DMS153 (cell line): Measurements from ENCODE around the gene DHTKD1.

ENCODE experiments used
- DNase-seq: peaks from one replicate; lab custom pipeline; 2025; lab: John Stamatoyannopoulos, UW

The DHTKD1 gene, protein sequence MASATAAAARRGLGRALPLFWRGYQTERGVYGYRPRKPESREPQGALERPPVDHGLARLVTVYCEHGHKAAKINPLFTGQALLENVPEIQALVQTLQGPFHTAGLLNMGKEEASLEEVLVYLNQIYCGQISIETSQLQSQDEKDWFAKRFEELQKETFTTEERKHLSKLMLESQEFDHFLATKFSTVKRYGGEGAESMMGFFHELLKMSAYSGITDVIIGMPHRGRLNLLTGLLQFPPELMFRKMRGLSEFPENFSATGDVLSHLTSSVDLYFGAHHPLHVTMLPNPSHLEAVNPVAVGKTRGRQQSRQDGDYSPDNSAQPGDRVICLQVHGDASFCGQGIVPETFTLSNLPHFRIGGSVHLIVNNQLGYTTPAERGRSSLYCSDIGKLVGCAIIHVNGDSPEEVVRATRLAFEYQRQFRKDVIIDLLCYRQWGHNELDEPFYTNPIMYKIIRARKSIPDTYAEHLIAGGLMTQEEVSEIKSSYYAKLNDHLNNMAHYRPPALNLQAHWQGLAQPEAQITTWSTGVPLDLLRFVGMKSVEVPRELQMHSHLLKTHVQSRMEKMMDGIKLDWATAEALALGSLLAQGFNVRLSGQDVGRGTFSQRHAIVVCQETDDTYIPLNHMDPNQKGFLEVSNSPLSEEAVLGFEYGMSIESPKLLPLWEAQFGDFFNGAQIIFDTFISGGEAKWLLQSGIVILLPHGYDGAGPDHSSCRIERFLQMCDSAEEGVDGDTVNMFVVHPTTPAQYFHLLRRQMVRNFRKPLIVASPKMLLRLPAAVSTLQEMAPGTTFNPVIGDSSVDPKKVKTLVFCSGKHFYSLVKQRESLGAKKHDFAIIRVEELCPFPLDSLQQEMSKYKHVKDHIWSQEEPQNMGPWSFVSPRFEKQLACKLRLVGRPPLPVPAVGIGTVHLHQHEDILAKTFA

DNA sequence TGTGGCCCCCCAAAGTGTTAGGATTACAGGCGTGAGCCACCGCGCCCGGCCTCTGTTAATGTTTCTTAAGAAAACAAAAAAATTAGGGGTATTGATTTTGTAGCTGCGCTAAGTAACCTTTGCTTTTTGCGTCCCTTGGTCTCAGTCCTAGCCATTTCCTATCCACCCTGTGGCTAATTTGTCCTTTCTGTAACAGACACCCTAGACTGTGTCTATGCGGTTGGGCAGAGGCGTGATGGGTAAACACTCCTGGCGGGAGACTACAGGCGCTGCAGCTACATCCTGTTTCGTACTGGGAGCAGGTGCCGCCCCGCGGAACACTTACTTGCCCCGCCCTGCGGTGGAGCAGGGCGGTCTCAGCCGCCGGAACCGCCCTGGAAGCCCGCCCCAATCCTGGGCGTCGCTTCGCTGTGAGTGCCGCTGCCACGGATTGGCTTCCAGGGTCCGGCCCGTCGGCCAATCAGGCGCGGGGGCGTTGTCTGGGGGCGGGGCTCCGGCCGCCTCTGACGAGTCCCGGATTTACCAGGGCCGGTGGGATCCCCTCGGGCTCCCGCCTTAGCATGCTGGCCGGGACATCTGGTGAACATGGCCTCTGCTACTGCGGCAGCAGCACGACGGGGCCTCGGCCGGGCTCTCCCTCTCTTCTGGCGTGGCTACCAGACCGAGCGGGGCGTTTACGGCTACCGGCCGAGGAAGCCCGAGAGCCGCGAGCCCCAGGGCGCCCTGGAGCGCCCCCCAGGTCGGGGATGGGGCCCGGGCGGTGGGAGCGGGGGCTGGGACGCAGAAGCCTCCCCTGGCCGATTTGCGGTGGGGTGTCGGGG is at the start of gene DHTKD1:
TSS of gene DHTKD1 (plus strand) at position 506 of the 821 bp plus-strand sequence. CDS start at position 586, 80 bp downstream.
- peak; percentile 93 for DNase-seq

- DNase-seq, result no peak
Observed at GRCh38 chr10:12019283-12019971, 49.3 kb upstream of the DHTKD1 start.

- no peak for DNase-seq
Observed at GRCh38 chr10:12020574-12020973, 48.2 kb upstream of the DHTKD1 start.

DNA sequence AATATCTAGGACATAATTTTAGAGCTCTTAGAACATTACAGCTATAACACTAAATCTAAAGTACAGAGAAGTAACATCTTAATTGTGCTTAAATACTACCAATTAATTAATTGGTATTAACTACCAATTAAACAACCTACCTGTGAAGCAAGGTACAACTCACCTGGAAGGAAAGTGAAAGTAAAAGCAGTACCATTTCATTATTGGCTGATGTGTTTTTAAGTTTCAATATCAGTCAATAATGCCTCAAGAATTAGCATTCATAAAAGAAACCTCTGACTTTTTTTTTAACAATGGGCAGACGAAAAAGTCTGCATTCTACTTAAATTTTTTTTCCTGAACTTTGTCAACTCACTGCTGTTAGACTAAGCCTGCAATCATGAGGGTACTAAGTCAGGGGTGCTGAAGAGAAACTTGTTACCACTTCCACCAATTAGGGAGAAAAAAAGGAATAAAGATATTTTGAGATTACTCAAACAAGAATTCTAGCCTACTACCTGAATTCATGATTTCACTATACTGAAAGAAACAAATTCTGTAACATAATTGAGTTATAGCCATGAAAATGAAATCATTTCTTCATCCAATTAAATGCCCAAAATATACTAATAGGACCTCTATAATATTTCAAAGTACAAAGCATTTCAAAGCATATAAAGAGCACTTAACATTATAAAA is 46.0 kb upstream of the DHTKD1 start:
- DNase-seq, result no peak

GRCh38 chr10:12025591-12025990 is 43.2 kb upstream of the DHTKD1 start:
- DNase-seq, result no peak

DNA sequence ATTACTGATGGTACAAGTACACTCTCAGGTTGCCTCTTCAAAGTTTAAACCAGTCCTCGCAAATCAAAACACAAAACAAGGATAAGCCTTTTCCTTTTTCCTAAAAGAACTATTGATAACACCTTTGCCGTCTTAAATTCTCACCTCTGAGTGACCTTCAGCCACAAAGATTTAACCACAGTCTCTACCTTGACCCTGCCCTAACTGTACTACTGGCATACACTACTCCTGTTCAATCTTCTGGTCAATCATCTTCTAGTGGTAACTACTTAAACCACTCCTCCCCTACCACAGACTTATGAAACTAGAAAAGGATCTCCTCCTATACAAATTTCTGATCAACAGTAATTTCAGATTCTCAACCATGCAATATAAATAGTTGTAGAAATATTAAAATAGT is 41.2 kb upstream of the DHTKD1 start:
- DNase-seq, result no peak

DNA sequence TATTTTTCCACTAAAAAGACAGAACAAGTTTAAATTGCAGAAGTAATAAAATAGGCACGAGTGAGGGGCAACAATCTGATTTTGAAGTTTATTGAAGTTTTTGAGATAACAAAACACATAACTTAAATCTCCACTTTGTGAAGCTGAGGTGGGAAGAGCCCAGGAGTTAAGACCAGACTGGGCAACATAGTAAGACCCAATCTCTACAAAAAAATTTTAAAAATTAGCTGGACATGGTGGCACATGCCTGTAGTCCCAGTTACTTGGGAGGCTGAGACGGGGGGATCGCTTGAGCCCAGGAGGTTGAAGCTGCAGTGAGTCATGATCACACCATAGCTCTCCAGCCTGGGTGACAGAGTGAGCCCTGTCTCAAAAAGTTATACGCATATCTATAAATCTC is 37.4 kb upstream of the DHTKD1 start:
- no peak for DNase-seq

DNA sequence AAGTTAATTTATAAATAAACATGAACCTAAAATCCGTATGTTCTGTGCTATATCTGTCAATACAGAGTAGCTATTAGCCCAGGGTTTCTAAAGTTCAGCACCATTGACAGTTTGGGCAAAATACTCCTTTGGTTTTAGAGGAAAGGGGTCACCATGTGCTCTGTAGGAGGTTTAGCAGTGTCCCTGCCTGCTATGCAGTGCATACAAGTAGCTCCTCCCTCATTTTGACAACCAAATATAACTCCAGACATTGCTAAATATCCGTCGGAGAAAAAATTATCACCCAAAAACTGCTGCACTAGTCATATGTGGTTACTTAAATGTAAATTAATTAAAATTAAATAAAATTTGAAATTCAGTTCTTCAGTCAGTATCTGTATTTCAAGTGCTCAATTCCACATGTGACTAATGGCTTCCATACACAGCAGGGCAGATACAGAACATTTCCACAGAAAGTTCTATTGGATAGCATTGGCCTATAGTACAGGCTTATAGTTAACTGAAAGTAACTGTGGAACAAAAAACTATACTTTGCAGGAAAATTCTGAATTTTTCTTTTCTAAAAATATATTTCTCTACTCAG is 32.6 kb upstream of the DHTKD1 start:
- no peak for DNase-seq

DNA sequence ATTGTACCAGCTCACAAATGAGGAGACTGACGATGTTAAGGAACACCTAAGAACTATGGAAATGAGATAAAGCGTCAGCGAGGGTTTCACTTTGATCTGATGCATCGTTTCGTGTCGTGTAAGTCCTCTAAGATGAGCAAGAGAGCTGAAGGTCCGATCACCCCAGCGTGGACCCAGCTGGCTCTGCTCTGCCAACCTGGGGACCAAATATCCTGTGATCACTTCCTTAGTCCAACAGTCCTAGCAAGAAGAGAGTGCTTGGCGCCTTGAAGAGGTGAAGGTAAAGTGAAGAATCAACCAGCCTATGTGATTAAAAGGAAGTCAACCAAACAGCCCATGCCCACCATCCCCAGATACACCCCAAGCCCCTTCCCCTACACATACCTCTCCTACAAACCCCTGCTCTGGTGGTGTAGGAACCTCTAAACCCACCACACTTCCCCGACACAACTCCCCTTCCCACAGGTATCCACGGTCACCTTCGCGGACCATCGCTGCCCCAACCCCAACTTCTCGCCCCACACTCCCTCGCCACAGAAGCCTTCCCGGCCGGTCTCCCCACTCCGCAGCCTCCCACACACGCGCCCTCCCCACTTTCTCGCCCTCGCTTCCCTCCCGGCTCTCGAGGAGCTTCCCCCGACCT is 26.9 kb upstream of the DHTKD1 start:
- DNase-seq, result no peak

GRCh38 chr10:12042409-12042796 is 26.4 kb upstream of the DHTKD1 start:
- DNase-seq, result no peak

DNA sequence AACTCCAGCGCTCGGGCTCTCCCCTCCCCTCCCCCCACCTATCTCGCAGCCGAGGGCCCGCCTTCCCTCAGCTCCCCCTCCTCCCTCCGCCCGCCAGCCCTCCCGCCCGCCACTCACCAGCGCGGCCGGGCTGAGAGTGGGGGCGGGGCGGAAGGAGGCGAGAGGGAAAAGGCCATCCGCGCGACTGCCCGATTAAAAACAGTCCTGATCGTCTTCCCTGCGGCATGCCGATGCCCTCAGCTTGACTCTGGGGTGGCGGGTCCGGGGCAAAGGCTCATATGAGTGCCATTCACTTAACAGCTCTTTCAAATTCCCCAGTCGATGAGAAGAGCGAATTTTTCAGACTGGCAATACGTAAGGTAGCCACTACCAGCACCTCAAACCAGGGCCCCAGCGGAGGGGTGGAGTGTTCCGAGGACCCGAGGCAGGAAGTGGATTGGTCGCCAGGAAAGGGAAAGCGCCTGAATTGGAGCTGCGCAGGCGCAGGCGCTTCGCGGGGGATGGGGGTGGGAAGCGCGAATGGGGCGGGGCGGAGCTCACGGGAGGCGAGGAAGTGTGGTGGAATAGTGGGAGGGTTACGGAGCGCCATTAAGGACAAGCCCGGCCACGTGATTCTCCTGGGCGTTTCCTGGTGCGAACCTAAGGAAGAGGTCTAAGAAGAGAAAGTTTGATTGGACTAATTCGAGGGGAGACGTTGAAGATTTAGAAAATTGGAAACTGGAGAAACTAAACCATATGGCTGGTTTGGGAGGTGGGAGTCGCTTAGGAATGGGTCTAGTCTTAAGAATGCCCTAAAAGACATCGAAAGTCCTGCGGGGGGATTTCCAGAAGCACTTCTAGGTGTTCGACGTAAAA is 25.7 kb upstream of the DHTKD1 start, which contains the start of gene UPF2:
TSS of gene UPF2 (minus strand) at position 13 of the 855 bp plus-strand sequence. CDS start 7,386 bp downstream, outside the sequence.
- DNase-seq, result peak; percentile 92

DNA sequence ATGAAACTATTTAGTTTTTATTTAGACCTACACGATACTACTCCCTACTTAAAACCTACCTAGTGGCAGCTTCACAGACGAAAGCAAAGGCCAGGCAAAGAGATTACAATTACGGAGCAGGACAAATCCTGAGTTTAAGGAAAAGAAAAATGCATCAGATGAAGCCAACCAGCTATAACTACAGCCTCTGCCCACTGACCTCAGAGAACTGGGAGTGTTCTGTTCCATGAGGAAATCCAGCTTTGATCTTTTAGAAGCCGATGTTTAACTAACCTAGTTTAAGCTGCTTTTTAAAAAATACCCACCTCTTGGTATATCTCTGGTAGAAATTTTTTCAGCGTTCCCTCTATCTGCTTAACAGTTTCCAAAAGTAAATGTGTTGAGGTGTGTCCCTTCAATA is 23.2 kb upstream of the DHTKD1 start:
- DNase-seq, result no peak

DNA sequence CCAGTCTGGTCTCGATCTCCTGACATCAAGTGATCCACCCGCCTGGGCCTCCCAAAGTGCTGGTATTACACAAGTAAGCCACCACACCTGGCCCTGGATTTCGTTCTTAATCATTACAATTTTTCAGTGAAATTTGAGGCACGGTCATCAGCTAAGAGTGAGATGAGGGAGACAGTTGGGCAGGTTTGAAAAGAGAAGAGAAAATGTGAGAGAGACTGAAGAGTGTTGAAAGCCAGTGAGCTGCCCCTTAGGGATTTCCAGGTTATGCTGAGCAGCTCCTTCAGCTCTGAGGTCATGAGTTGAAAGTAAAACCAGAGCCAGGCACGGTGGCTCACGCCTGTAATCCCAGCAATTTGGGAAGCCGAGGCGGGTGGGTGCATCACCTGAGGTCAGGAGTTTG is 20.2 kb upstream of the DHTKD1 start:
- DNase-seq, result no peak

GRCh38 chr10:12050528-12050927 is 18.2 kb upstream of the DHTKD1 start:
- DNase-seq, result no peak

DNA sequence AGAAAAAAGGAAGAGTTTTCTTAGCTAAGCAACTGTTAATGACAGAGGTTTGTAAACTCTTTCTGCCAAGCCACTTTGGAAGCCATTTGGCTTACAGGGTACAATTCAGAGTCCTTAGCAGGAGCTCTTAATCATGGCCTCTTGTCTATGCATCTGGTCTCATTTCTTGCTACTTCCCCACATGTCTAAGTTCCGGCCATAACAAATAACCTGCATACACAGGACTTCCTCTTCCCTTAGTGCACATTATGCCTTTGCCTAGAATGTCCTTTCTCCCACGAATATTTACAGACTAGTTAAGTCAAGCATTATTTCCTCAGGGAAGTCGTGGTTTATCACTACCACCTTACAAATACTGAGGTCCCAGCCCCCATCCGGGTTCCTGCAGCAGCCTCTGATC is 17.5 kb upstream of the DHTKD1 start:
- DNase-seq, result no peak

DNA sequence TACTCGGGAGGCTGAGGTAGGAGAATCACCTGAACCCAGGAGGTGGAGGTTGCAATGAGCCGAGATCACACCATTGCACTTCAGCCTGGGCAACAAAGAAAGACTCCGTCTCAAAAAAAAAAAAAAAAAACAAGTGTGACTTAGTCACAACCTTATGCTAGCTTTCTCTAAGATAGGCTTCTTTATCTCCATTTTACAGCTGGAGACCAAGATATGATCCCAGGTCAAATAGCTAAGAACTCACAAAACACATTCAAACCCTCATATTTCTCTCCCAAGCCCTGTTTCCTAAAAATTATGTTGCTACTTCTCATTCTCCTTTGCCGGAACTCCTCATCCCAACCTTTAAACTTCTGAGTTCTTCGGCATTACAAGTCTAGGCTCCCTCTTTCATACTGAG is 13.0 kb upstream of the DHTKD1 start:
- DNase-seq, result no peak

- DNase-seq, result no peak
Observed at GRCh38 chr10:12056748-12057147, 12.0 kb upstream of the DHTKD1 start.

DNA sequence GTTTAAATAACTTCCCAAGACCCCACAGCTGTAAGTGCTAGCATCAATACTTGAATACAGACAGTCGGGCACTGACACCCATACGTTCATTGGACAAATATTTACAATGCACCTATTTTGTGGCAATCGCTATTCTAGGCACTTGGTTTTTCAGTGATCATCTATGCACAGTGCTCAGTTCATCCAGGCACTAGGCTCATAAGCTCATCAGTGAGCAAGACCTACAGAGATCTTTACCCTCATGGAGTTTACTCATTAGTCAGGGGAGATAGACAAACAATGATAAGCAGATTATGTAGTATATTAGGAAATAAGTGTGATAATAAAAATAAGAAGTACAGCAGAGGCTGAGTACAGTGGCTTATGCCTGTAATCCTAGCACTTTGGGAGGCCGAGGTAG is 7.6 kb upstream of the DHTKD1 start:
- no peak for DNase-seq
